NCI-H2227 treated with DMSO at 0.1 percent for 48 hours (cell line): ENCODE data around the gene SCNN1A.
A peak's percentile ranks its signal among the peaks of the same experiment; 100 is the strongest.

Experiments
- DNase-seq: peaks from one replicate; lab custom pipeline; 2025; lab: John Stamatoyannopoulos, UW

SCNN1A gene

GRCh38 chr12:6334359-6334758 lies 41.0 kb downstream of the SCNN1A start:
- no peak for DNase-seq

DNA sequence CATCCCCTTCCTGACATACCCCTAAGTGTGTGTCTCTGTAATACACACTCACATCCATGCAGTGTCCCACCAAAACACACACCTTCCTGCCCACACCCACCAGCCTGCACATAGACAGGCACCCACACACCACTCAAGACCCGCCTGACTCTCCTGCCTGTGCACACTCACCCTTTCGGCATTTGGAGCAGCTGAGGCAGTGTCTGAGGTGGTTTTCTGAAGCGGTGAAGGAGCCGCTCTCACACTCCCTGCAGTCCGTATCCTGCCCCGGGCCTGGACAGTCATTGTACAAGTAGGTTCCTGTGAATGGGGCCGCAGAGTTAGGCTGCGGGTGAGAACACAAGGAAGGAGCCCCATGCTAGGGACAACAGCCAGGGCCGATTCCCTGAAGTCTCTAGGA lies 41.8 kb downstream of the SCNN1A start:
- no peak for DNase-seq

DNA sequence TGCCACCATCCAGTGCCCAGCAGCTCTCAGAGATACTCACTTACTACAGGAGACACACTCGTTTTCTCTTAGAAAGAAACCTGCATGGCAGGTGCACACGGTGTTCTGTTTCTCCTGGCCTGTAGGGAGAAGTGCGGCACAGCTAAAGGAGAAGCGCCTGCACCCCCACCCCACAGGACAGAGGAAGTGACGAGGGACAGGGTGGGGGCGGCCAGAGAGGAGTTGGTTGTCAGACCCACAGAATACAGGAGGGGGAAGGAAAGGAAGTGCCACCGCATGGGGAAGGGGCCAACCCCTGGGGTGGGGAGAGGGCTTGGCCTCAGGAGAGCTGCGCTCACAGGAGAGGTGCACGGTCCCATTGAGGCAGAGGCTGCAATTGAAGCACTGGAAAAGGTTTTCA lies 42.3 kb downstream of the SCNN1A start:
- DNase-seq: no peak

- no peak for DNase-seq
These were observed 42.9 kb downstream of the SCNN1A start for GRCh38 chr12:6332459-6332858.

DNA sequence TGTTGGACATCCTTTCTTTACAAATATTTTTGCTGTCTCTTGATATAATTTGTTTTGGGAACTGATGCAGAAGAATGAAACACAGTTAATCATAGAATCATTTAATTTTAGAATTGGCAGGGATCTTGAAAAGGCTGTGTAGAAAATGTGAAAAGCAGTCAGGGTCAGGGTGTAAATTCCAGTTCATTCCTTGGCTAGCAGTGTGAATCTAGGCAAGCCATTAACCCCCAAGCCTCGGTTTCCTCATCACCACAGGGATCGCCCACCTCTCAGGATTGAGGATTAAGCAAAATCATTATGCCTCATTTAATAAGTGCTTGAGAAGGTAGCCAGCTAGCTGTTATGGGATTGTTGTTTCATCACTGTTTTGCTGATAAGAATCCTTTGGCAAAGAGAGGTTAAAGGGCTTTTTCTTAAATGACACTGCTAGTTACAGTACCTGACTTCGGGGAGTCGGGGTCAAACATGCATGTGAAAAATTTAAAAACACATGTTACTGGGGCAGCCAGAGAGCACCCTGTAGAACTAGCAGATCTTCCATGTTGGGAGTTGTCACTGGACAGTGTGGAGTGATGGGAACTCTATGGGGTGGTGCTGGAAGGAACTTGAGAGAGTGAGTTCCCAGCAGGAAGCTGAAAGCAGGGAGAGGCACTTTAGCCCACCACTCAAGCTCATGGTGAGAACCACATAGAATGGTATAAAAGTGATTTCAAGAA lies 44.2 kb downstream of the SCNN1A start:
- no peak for DNase-seq

- no peak for DNase-seq
These were observed 45.2 kb downstream of the SCNN1A start for GRCh38 chr12:6330192-6330591.

GRCh38 chr12:6329703-6330064 lies 45.7 kb downstream of the SCNN1A start:
- DNase-seq: no peak

GRCh38 chr12:6328945-6329702 lies 46.2 kb downstream of the SCNN1A start:
- no peak for DNase-seq

GRCh38 chr12:6328045-6328779 lies 47.2 kb downstream of the SCNN1A start:
- DNase-seq: no peak

DNA sequence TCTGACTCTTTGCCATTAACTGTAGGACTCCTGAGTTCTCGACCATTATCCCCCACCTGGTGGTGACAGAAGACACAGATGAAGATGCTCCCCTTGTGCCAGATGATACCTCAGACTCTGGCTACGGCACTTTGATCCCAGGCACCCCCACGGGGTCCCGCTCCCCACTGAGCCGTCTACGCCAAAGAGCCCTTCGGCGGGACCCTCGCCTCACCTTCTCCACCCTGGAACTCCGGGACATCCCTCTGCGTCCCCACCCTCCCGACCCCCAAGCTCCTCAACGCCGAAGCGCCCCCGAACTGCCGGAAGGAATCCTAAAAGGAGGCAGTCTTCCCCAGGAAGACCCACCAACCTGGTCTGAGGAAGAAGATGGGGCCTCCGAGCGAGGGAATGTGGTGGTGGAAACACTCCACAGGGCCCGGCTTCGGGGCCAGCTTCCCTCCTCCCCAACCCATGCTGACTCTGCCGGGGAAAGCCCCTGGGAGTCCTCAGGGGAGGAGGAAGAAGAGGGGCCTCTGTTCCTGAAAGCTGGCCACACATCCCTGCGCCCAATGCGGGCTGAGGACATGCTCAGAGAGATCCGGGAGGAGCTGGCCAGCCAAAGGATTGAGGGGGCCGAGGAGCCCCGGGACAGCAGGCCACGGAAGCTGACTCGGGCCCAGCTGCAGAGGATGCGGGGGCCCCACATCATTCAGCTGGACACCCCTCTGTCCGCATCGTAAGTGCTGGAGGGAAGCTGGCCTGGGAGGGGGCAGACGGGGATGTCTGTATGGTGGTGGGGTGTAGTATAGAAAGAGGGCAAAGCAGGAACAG lies 47.9 kb downstream of the SCNN1A start:
- DNase-seq: no peak

DNA sequence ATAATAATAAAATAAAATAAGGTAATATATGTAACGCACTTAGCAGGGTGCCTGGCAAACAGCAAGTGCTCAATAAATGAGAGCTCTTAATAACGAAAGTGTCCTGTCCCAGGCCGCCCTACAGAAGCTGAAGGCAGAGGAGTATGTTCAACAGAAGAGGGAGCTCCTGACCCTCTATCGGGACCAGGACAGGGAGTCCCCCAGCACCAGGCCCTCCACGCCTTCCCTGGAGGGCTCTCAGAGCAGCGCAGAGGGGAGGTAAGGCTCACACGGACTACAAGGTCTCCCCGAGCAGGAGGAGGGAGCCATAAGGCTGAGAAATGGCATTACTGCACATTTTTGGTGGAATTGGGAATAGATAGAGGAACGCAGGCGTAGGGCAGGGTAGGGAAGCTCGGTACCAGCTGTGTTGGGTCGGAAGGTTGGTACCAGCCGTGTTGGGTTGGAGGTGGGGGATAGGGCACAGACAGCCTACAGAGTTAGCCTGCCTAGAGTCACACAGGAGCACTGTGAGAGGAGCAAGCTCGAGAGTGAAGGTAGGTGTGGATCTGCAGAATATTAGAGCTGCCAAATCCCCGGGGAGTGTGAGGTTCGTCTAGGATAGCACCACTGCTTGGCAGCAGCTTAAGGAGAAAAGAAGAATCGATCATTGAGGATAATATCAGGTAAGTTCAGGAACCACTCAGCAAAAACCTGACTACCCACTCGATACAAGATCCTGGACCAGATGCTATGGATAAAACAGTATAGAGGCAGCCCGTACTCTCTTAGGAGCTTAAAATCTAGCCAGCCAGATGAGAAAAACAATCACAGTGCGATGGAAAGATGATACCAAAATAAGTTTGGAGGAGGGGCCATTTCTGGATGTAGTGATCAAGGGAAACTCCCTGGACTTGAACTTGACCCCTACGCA lies 48.8 kb downstream of the SCNN1A start:
- DNase-seq: no peak

GRCh38 chr12:6324936-6325750 lies 50.2 kb downstream of the SCNN1A start:
- no peak for DNase-seq

DNA sequence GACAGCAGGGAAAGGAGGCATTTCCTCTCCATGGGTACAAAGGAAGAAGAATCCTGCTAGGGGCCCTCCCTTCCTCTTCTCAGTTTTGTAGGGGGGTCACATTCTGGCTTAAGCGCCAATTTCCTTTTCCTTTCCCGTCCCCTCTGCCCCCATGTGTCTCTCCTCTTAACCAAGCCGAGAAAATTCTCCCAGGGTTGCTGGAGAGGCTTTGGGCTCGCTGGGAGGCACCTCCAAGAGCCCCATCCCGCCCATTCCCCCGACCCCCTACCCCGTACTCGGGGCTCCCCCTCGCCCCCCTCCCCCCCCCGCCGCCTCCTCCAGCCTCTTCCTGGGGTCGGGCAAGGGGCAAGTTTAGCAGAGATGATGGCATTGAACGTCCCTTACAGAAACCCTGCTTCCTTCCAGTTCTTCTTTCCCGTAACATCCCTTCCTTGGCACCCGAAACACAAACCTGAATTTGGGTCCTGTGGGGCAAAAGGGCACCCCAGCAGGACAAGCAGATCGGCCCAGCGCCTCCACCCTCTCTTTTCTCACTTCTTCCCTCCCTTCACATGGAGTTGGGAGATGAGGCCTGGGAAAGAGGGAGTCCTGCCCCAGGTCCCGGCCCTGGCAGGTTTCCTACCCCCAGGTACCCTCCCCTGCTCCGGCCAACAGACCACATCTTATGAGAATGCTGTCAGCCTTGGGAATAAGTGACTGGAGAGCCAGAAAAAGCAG lies 51.2 kb downstream of the SCNN1A start:
- DNase-seq: no peak

DNA sequence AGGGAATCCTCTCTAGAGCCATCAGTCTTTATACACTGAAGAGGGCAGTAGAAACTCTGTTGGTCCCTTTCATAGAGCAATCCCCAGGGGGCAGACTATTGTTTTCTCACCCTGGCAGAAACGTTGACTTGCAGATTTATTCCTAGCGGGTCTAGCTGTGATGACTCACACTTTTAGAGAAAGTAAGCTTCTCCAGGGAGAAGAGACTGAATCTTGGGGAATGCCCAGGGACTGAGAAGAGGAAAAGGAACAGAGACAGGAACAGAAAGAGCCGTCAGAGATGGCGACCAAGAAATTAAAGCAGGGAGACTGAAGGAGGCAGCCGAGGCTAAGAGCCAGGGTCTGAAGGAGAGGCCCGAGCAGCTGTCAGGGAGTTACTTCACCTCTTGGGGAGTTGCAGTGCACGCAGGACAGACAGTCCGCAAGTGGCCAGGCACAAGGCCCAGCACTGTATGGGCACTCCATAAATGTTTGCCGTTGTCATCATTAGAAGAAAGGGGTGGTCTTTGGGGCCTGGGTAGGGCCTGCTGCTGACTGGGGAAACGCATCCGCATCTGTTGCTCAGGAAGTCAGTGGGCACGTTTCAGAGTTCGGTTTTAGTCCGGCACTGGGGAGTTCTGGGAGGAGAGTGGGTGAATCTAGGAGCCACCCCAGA lies 51.9 kb downstream of the SCNN1A start:
- DNase-seq: peak; percentile 51

DNA sequence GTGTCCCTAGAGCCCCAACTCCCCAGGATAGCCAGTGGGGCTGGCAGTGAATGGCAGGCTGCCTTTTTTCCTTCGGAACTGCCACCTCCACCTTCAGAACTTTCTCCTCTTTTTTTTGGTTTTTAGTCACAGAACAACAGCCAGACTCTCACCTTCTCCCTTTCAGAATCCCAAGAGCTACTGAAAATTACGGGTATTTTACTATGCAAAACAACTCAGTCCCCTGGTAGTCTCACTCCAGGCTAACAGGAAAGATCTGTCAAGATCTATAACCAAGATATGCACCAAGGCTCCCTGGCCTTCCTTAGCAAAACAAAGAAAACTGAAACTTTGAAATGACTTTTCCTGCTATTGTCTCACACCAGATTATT lies 52.4 kb downstream of the SCNN1A start:
- DNase-seq: no peak

GRCh38 chr12:6322352-6322751 lies 53.0 kb downstream of the SCNN1A start:
- no peak for DNase-seq

DNA sequence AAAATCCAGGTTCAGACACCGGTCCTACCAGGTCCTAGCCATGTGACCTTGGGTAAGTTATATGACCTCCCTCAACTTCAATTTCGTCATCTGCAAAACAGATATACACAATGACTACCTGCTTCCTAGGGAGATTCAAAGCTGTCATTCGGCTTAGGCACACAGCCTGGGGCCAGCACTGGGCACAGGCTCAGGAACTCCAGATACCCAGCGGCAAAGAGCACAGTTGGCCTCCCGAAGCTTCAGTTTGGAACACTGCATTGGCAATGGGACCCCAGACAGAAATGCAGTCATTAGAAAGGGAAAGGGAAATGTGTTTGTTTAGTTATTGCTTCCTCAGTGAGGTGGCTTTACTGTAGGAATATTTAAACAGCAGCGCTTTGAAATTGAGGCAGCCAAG lies 53.5 kb downstream of the SCNN1A start:
- no peak for DNase-seq

DNA sequence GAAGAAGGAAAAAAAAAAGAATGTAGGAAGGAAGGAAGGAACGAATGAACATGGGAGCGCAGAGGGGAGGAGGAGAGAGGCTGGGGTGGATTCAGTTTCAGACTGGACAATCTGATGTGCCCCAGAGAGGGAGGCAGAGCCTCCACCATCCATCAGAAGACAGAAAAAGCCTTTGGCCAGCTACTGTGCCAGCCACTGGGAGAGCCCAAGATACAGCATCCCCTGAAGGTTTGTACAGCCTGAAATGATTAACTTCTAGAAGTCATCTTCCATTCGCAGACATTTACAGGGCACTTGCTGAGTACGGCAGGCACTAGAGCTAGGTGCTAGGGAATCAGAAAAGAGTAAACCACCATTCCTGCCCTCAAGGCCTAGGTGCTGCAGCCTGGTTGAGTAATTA lies 55.9 kb downstream of the SCNN1A start:
- no peak for DNase-seq

GRCh38 chr12:6318440-6318879 lies 56.9 kb downstream of the SCNN1A start:
- DNase-seq: no peak
